ENCODE data around the gene PPP1R3D. TPM values are rescaled to one million over a fixed set of nuclear protein-coding genes. Genes with fewer than 3 reads are reported as not detected.
A peak's percentile ranks its signal among the peaks of the same experiment; 100 is the strongest.

Gene PPP1R3D
- polyA plus RNA-seq, 1 experiment: 3.1 TPM

GRCh38 chr20:59933849-59934585, 6.1 kb downstream of the PPP1R3D start:
- CTCF ChIA-PET: interaction anchor here (0.6 to 2.5 kb wide), 39 partner anchors 8 to 1295 kb away, joined by 3 to 18 read pairs (median 4); no protein-coding TSS in a partner anchor
- POLR2A ChIA-PET: no interaction called here
- peak overlapping the region; percentile 60 for H3K4me3 ChIP-seq (ENCODE audit: low read depth, low read length)
- peak; percentile 86 for TF ChIP-seq CTCF (IDR thresholded peaks at IDR 0.05; ENCODE audit: low read depth, low read length)
- DNase-seq (ENCODE audit: low read depth, low spot score): no peak
- peaks cover 7% of the 10 kb centered on the region; the same call in 1 of the 2 replicates for H3K9me3 ChIP-seq (ENCODE audit: control insufficient read depth, insufficient read depth, low read length)
- H3K27ac ChIP-seq (ENCODE audit: low read depth, low read length): no peak overlapping the region
- peaks cover 3% of the 10 kb centered on the region for H3K27me3 ChIP-seq (ENCODE audit: control insufficient read depth, insufficient read depth, low read length)

GRCh38 chr20:59933296-59933848, 6.7 kb downstream of the PPP1R3D start, which contains the start of gene SYCP2:
TSS of gene SYCP2 (minus strand) at chr20:59933637. CDS start at chr20:59922413, 11,224 bp downstream.
- Histone ChIP-seq H3K4me3 (ENCODE audit: low read depth, low read length) (peak within 1 kb of the TSS; percentile 60), H3K27me3 (ENCODE audit: control insufficient read depth, insufficient read depth, low read length) (peaks cover 5% of the 10 kb centered on the region), H3K27ac (ENCODE audit: low read depth, low read length) (no peak within 1 kb of the TSS), H3K9me3 (ENCODE audit: control insufficient read depth, insufficient read depth, low read length) (peaks cover 6% of the 10 kb centered on the region; the same call in 1 of the 2 replicates)
- TF ChIP-seq CTCF (IDR thresholded peaks at IDR 0.05; ENCODE audit: low read depth, low read length): no peak
- POLR2A ChIA-PET: no interaction called here
- CTCF ChIA-PET: interaction anchor here (1.1 to 2.5 kb wide), 13 partner anchors 9 to 316 kb away, joined by 3 to 18 read pairs (median 5); no protein-coding TSS in a partner anchor
- DNase-seq (ENCODE audit: low read depth, low spot score): no peak

DNA sequence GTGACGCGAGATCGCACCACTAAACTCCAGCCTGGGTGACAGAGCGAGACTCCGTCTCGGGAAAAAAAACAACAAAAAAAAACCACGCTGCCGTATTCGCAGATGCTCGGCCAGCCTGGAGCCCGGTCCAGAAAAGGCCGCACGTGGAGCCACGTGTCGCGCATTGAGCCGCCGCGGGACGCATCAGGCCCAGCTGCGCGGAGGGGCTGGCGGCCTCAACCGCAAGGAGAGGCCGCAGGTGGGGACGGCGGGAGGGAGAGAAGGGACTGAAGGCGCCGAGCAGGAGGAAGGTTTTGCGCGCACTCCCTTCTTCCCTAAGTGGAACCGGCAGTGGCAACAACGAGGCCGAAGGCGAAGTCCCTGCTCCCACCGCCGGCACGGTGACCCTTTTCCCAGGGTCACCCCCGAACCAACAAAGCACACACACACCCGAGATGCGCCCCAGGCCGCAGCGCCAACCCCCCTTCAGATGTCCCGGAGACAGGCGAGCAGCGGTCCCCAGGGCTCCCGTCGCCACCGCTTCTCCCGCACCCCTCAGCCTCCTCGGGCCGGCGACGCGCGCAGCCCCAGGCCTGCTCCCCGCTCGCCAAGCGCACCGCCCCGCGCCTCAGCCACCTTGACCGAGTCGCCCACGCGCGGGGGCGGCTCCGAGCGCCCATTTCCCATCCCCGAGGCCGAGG, 7.3 kb downstream of the PPP1R3D start:
- CTCF ChIA-PET: interaction anchor here (1.7 to 2.5 kb wide), 2 partner anchors 13 to 173 kb away, joined by 3 to 12 read pairs; no protein-coding TSS in a partner anchor
- POLR2A ChIA-PET: no interaction called here
- H3K9me3 ChIP-seq (ENCODE audit: control insufficient read depth, insufficient read depth, low read length): peaks cover 6% of the 10 kb centered on the region; the same call in 1 of the 2 replicates
- H3K27me3 ChIP-seq (ENCODE audit: control insufficient read depth, insufficient read depth, low read length): peaks cover 5% of the 10 kb centered on the region
- TF ChIP-seq CTCF (IDR thresholded peaks at IDR 0.05; ENCODE audit: low read depth, low read length): no peak
- no peak for DNase-seq (ENCODE audit: low read depth, low spot score)
- no peak overlapping the region for H3K27ac ChIP-seq (ENCODE audit: low read depth, low read length)
- no peak overlapping the region for H3K4me3 ChIP-seq (ENCODE audit: low read depth, low read length)

- H3K4me3 ChIP-seq (ENCODE audit: low read depth, low read length): no peak overlapping the region
- CTCF ChIA-PET: interaction anchor here (0.7 kb wide), 1 partner anchor 8 kb away, joined by 3 read pairs; no protein-coding TSS in a partner anchor
- peaks cover 5% of the 10 kb centered on the region for H3K27me3 ChIP-seq (ENCODE audit: control insufficient read depth, insufficient read depth, low read length)
- peaks cover 6% of the 10 kb centered on the region; the same call in 1 of the 2 replicates for H3K9me3 ChIP-seq (ENCODE audit: control insufficient read depth, insufficient read depth, low read length)
- POLR2A ChIA-PET: no interaction called here
- H3K27ac ChIP-seq (ENCODE audit: low read depth, low read length): no peak overlapping the region
- no peak for DNase-seq (ENCODE audit: low read depth, low spot score)
- TF ChIP-seq CTCF (IDR thresholded peaks at IDR 0.05; ENCODE audit: low read depth, low read length): no peak
Measured at GRCh38 chr20:59931511-59932312, 8.4 kb downstream of the PPP1R3D start.
